GM12875 (cell line): ENCODE data around the gene CHPF2.

Experiments
- H3K4me3 ChIP-seq: one replicate; pipeline ENCODE4 v1.5.1; 2011; ENCODE audit warnings: low read depth, low read length, control low read depth
- TF ChIP-seq, protein P1 (sequence below): IDR thresholded peaks from 2 replicates; pipeline ENCODE4 v1.5.1; 2011; ENCODE audit warnings: low read depth, mild to moderate bottlenecking, control low read depth, inconsistent platforms, low read length, moderate library complexity, borderline replicate concordance; ENCODE audit not compliant: insufficient read depth

The CHPF2 gene

DNA sequence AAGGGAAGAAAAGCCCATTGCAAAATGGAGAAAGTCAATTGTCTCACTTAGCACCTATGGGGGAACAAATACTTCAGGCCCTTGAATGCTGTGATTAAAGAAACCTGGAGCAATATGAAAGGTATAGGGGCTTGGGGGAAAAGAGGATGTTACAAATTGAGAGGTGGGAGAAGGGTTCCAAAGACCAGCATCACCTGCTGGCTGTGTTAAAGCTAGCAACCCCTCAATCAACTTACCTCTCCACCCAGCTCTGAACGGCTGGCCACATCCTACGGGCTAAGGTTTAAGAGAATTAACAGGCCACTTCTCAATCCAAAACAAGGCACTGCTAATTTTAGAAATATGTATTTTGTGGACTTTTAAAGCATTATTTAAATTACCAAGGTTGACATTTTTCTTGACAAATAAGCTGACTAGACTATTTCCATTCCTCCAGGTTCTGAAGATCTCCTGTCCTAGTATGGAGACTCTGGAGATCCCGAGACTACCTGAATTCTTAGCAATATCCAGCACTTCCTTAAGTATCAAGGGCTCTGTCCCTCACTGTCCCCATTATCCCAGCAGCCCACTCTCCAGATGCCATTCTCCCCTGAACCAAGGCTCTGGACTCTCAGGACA, 21.0 kb upstream of the CHPF2 start:
- TF ChIP-seq, protein P1, sequence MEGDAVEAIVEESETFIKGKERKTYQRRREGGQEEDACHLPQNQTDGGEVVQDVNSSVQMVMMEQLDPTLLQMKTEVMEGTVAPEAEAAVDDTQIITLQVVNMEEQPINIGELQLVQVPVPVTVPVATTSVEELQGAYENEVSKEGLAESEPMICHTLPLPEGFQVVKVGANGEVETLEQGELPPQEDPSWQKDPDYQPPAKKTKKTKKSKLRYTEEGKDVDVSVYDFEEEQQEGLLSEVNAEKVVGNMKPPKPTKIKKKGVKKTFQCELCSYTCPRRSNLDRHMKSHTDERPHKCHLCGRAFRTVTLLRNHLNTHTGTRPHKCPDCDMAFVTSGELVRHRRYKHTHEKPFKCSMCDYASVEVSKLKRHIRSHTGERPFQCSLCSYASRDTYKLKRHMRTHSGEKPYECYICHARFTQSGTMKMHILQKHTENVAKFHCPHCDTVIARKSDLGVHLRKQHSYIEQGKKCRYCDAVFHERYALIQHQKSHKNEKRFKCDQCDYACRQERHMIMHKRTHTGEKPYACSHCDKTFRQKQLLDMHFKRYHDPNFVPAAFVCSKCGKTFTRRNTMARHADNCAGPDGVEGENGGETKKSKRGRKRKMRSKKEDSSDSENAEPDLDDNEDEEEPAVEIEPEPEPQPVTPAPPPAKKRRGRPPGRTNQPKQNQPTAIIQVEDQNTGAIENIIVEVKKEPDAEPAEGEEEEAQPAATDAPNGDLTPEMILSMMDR: no peak
- H3K4me3 ChIP-seq: no peak overlapping the region

DNA sequence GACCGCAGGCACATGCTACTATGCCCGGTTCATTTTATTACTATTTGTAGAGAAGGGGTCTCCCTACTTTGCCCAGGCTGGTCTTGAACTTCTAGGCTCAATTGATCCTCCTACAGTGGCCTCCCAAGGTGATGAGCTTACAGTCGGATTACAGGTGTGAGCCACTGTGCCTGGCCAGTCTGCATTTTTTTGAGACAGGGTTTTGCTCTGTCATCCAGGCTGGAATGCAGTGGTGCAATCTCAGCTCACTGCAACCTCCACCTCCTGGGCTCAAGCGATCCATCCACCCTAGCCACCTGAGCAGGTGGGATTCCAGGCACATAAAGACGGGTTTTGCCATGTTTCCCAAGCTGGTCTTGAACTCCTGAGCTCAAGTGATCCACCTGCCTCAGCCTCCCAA, 19.7 kb upstream of the CHPF2 start:
- TF ChIP-seq, protein P1: no peak
- H3K4me3 ChIP-seq: no peak overlapping the region

DNA sequence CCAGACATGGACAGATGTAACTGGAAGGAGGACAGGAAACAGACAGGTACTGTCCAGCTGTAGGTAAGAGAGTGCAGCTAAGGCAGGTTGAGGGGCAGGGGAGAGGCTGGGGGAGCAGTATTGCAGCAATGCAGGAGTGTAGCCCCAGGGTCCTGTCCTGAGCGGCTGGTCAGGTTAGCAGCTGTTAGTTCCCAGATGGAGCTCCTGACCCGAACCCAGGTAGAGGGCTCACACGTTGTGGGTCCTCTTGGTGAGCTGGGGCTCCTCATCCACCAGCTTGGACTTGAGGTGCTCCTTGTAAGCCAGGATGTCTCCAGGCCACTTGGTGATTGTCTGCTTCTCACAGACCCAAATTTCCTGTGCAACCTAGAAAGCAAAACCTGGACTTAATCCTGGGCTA, 18.5 kb upstream of the CHPF2 start:
- no peak overlapping the region for H3K4me3 ChIP-seq
- TF ChIP-seq, protein P1: no peak

DNA sequence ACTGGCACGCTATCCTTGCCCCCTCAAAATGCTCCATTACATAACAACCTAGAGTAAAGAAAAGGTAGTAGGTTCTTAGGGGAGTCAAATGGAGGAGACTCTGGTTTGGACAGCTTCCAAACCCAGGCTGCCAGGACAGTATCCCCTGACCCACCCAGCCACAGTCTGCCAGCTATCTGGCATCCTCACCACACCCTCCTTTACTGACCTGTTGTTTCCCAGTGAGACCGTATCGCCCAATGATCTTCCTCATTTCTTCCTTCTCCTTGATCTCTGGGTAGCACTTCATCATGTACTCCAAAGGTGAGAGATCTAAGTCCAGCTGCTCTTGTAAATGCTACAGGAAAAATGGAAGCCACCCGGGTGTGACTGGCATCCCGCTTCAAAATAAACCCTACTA, 16.9 kb upstream of the CHPF2 start:
- H3K4me3 ChIP-seq: no peak overlapping the region
- TF ChIP-seq, protein P1: no peak

DNA sequence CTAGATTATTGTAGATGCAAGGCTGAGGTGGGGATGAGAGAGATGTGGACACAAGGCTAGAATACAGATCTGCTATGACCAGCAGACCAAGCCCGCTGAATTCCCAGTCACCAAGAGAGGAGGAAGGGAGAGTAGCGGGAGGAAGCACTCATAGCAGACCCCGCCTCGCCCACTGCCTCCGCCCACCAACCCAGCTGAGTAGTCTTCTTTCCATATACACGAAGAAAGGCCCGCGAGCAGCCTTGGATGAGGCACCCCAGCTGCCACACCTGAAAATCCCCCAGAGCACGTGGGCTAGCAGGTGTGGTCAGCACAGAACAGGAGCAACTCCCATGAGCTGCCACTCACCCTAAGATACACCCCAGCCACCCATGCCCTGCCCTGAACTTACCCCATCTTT, 14.1 kb upstream of the CHPF2 start:
- H3K4me3 ChIP-seq: no peak overlapping the region
- TF ChIP-seq, protein P1: no peak

DNA sequence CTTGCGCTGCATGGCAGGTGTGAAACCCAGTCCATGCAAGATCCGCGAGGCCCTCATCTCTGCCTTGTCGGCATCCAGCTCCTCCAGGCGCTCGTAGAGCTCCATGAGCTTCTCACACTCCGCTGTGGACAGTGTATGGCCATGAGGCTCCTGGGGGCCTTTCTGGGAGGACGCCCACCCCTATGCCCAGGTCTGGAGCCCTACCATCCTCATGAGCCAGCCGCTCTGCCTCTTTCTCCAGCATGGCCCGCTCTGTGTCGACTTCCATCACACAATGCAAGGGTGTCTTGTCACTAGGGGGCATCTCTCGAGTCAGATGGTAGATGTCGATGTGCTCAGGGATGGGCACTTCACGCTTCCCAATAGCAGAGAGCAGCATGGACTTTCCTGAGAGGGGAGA, 8.6 kb upstream of the CHPF2 start:
- no peak overlapping the region for H3K4me3 ChIP-seq
- TF ChIP-seq, protein P1: no peak

DNA sequence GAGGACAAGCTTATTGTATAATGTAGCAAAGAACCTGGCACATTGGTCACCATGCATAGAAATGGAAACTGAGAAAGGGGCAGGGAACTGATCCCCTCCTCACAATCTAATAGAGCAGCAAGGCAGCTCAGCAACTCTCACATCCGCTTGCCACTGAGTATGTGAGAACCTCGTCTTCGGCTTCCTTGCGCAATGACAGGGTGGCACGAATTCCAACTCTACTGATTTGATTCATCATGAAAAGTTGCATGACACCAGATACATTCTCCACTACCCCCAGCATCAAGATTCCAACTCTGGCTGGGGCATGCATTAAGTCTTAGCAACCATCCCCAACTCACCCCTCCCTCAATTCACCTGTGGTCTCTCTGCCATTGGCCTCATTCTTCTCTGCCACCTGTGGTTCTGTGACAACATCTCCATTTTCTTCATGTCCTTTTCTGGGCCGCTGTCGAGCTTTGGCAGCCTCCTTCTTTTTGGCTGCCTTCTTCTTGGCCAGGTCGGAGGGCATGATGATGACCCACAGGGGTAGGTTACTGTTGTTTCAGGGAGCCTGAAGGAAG, 6.3 kb upstream of the CHPF2 start:
- peak overlapping the region; percentile 87 for H3K4me3 ChIP-seq
- TF ChIP-seq, protein P1: no peak
